Measurements from ENCODE around the gene GALNT17.

- TF ChIP-seq CTCF (IDR thresholded peaks at IDR 0.05; ENCODE audit: low read length), result no peak
- TF ChIP-seq EZH2 (optimal IDR thresholded peaks at IDR 0.05; ENCODE audit: low read depth, low read length), result no peak
- TF ChIP-seq EZH2phosphoT487 (IDR thresholded peaks at IDR 0.05; ENCODE audit: low read length), result no peak
These were observed 416.8 kb downstream of the GALNT17 start for GRCh38 chr7:71548746-71549145.
